ENCODE data around the gene SLC25A47. TPM values are rescaled to one million over a fixed set of nuclear protein-coding genes. Genes with fewer than 3 reads are reported as not detected.
A peak's percentile ranks its signal among the peaks of the same experiment; 100 is the strongest.

SLC25A47 gene
- total RNA-seq, 2 donors from 2014 or later = 0.23 TPM; not detected in 1

DNA sequence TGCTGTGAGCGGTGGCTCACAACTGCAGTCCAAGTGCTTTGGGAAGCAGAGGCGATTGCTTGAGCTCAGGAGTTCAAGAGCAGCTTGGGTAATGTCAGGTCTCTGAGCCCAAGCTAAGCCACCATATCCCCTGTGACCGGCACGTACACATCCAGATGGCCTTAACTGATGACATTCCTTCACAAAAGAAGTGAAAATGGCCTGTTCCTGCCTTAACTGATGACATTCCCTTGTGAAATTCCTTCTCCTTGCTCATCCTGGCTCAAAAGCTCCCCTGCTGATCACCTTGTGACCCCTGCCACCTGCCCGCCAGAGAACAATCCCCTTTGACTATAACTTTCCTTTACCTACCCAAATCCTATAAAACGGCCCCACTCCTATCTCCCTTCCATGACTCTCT lies 48.6 kb downstream of the SLC25A47 start:
- Mint-ChIP-seq H3K9me3 (no peaks in the 10 kb centered on the region), H3K36me3 (peaks cover 59 to 82% of the 10 kb centered on the region in 2 donors), H3K27ac (peak overlapping the region; percentile 85 to 98)
- ATAC-seq (no peak), DNase-seq (ENCODE audit: low spot score in 2 of 2) (no peak)

DNA sequence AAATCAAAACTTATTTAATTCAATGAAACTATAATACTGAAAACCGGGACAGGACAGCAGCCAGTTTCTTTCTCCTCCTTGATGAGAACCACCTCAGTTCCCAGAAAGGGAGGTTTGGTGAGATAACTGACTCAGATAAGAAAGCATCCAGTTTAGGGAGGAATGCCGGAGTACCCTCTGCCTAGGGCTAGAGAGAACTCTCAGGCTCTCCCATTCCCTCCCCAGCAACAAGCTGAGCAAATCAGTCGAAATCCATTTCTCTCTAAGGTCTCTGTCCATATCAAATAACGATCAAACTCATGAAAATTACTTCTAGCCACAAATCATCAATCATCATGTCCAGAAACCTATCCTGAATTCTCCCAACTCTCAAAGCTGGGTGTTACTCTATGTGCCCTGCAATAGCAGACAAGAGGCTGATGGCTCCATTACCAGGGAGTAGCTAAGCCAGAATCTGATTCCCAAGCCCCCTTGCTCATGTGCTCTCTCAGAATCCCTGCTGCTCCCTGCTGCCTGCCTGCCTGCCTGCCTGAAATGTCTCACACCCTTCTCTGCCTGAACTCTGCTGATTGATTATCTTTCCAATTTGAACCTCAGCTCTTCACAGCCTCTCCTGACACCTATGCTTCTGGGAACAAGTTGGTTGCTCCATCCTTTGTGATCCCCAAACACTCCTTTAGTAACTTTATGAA lies 49.4 kb downstream of the SLC25A47 start:
- Mint-ChIP-seq H3K36me3 (peaks cover 55 to 74% of the 10 kb centered on the region in 2 donors), H3K27ac (peak overlapping the region; percentile 98), H3K9me3 (no peaks in the 10 kb centered on the region)
- DNase-seq (ENCODE audit: low spot score in 2 of 2) = no peak
- ATAC-seq = no peak

DNA sequence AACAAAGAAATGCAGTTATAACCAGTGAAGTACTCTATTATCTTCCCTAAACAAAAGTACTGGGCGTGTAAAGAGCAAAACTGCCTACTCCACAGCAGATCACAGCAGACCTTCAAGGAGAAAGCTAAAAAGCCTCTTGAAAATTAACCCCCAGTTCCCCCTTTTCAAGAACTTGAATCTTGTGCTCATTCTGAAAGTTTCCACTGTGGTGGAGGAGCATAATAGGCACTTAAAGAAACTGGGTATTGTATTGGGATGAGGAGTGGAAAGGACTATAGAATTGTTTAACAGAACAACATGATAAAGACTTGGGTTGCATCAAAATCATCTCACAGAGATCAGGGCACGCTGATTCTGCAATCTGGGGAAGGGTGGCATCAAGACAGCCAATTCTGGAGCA lies 51.1 kb downstream of the SLC25A47 start:
- Mint-ChIP-seq H3K27ac (peak overlapping the region; percentile 98), H3K36me3 (peaks cover 45 to 58% of the 10 kb centered on the region in 2 donors), H3K9me3 (no peaks in the 10 kb centered on the region)
- ATAC-seq = no peak
- DNase-seq (ENCODE audit: low spot score in 2 of 2) = no peak

DNA sequence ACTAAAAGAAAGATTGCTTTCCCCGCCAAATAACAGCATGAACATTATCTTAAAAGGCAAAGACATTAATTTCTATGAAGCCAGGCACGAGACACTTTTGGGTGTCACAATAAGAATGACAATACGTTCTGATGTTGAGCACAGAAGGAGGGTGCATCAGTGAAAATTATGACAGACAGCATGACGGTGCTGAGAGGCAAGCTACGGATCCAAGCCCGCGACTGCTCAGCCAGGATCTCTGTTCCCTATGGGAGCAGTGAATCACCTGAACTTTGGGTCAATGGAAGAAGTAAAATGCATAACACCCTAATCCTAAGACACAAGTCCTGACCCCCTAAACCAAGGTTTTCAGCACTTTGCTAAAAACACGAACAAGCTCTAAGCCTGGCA lies 51.7 kb downstream of the SLC25A47 start:
- no peak for DNase-seq (ENCODE audit: low spot score in 2 of 2)
- peaks cover 42 to 56% of the 10 kb centered on the region in 2 donors for H3K36me3 Mint-ChIP-seq
- peak overlapping the region; percentile 98 for H3K27ac Mint-ChIP-seq
- H3K9me3 Mint-ChIP-seq = no peaks in the 10 kb centered on the region
- ATAC-seq = no peak

DNA sequence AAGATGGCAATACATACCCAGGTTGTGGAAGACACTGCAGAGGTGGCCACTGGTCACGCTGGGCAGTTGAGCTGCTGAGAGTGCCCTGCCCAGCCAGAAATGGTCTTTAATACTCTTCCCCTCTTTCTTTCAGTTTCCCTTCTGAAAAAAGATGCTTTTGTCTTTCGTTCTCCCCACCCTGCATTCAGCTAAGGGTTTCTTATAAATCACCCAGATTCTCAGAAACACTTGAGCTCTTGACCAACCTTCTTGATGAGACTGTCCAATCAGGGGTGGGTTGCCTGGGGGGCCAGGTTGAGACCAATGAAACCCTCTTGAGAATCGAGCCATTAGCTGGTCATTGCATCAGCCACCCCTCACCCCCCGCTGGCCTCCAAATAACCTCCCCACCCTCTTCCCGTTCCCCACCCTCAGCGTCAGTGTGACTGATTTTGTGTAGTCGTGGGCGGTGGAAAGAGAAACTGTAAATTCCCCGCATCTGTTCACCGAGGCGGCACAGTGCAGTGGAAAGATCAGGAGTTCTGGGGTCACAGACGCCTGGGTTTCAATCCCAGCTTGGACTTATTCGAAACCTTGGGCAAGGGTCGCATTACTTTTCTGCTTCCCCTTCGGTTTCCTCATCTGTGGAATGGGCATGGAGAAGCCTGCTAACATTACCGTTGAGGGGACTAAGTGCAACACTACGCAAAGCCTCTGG lies 52.3 kb downstream of the SLC25A47 start:
- ATAC-seq = peak; percentile 65 to 70
- Mint-ChIP-seq H3K9me3 (no peaks in the 10 kb centered on the region), H3K36me3 (peaks cover 40 to 50% of the 10 kb centered on the region in 2 donors), H3K27ac (peak overlapping the region; percentile 98)
- DNase-seq (ENCODE audit: low spot score in 2 of 2) = peak; percentile 76 to 79

DNA sequence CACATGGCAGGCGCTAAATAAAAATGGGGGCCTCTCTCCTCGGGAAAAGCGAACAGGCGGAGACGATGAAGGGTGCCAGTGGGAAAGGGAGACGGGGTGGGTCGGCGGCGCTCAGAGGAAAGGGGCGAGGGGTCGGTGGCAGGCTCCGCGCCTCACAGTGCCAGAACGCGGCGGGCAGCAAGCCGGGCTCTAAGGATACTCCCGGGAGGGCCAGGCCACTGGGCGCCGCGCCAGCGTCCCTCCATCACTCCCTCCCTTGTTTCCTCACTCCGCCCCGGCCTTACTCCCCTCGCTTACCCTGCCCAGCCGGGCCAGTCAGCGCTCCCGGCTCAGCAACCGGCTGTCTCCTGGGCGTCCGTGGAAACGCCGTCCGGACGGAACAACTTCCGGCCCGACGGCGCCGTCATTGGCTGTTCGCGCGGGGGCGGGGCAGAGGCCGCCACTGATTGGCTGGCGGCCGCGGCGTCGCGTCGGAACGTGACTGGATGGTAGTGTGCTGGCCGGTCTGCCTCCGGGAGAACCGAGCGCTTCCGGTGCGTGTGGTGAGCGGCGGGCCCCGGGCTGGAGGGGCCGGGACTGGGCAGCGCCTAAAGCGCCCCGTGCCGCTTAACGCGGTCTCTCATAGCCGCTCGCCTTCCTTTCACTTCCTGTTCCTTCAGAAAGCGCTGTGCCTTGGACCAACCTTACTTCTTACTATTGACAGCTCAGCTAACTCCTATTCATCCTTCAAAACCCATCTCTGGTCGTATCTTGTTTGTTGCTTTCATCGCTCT lies 53.0 kb downstream of the SLC25A47 start, which contains the start of gene WDR25:
Gene WDR25 (plus strand): TSS at position 523 of the 773 bp plus-strand sequence.
- Mint-ChIP-seq H3K9me3 (no peaks in the 10 kb centered on the region), H3K36me3 (peaks cover 40 to 43% of the 10 kb centered on the region in 2 donors), H3K27ac (peak within 1 kb of the TSS; percentile 98)
- peak; percentile 83 to 84 for ATAC-seq
- peak; percentile 95 to 96 for DNase-seq (ENCODE audit: low spot score in 2 of 2)

DNA sequence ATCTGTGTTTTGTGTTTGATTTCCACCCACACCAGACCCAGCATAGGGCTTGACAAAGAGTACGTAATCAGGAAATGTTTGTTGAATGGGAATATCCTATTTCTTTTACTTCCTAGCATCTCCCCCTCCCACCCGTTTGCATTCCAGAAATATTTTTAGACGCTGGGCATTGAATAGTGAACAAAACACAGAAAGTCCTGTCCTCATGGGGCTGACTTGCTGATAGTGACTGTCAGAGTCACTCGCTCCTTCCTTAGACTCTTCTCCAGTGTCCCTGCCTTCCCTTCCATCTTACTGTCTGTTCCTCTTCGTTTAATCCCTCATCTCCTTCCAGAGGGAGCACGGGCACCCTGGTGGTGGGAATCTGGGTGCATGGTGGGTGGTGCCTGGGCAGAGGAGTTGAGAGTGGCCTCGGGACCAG lies 53.6 kb downstream of the SLC25A47 start:
- no peak for ATAC-seq
- DNase-seq (ENCODE audit: low spot score in 2 of 2) = no peak
- peak overlapping the region; percentile 96 to 98 for H3K27ac Mint-ChIP-seq
- no peaks in the 10 kb centered on the region for H3K9me3 Mint-ChIP-seq
- H3K36me3 Mint-ChIP-seq = peaks cover 37 to 40% of the 10 kb centered on the region in 2 donors

Other genes with a start within 250 kb of the SLC25A47 start
- gene DEGS2, start 163.7 kb upstream of the SLC25A47 start, total RNA-seq = 1 to 10 TPM; 1.4 to 3.2 TPM
- gene YY1, start 84.2 kb upstream of the SLC25A47 start, total RNA-seq = 100 to 1,000 TPM in 1 of 2 donors, 10 to 100 TPM in 1; 87.8 to 120 TPM
- 1 to 10 TPM; 8.5 to 8.9 TPM for gene SLC25A29, start 16.9 kb upstream of the SLC25A47 start, total RNA-seq
- 1 to 10 TPM; 3.6 to 7.4 TPM for gene WDR25, start 53.1 kb downstream of the SLC25A47 start, total RNA-seq